Dedifferentiated amniotic fluid mesenchymal stem cell (primary cell): ENCODE data around the gene KRT31.
"Not testable (repeated sequence)": the region's sequence is repeated elsewhere in the genome, so short reads cannot be mapped to it uniquely, and the experiment has no call there.

ENCODE experiments used
- DNase-seq: peaks from one replicate; pipeline ENCODE4 v3.0.0-alpha.2; 2016; ENCODE audit errors: extremely low spot score

KRT31 gene

GRCh38 chr17:41390411-41390938 lies 6.9 kb downstream of the KRT31 start:
- DNase-seq: no peak

DNA sequence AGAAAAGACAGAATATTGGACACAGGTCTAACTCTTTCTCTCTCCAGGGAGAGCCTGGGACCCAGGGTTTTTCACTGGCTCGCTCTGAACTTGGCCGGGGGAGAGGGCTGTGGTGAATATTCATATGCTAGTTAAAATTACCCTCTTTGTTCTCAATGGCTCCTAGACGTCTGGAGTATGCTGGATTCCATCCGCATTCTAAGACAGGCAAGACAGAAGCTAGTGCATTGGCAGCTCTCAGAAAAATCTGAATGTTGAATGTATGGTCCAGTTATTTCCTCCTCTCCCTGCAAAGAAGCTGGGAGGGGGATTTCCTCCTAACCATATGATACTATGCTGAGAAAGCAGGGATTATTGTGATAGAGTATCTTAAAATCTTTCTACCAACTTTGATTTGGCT lies 9.7 kb downstream of the KRT31 start:
- no peak for DNase-seq

DNA sequence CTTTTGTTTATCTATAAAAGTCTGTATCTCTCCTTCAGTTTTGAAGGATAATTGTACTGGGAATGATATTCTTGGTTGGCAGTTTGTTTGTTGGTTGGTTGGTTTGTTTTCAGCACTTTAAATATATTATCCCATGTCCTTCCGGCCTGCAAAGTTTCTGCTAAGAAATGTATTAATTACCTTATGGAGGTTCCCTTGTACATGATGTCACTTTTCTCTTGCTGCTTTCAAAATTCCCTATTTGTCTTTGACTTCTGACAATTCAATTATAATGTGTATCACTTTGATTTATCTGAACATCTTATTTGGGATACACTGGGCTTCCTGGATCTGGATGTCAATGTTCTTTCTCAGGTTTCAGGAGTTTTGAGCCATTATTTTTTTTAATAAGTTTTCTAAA lies 11.2 kb downstream of the KRT31 start:
- DNase-seq: no peak

GRCh38 chr17:41383690-41384089 lies 13.7 kb downstream of the KRT31 start:
- DNase-seq: no peak

DNA sequence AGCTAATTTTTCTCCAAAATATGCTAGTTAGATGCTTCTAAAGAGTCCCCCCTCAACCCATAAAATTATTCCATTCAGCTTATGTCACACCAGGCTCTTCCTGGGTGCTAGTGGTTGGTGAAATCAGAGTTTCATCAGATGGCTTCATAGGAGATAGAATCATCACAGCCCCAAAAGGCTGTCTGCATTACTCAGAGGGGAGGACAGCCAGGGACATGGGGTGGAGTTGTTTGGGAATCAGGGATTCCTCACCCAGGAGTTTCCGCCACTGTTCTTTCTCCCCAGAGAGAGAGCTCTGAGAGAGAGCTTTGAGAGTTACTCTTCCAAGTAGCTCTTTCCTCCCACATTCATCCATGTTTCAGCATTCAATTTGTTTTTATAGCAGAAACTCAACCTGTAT lies 15.0 kb downstream of the KRT31 start:
- DNase-seq: peak; percentile 66

DNA sequence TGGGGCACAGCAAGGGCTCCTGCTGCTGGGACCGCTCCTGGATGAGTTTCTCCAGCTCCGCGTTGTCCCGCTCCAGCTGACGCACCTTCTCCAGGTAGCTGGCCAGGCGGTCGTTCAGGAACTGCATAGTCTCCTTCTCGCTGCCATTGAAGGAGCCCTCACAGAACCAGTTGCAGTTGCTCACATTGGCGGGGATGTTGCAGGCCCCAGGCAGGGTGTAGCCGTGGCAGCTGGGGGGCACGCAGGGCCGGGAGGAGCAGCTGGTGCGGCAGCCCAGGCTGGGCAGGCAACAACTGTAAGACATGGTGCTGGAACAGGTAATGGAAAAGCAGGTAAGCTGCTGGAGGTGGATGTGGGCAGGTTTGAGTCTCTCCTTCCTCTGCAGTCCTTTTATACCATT lies 15.5 kb downstream of the KRT31 start, which contains the start of gene KRT34:
Gene KRT34 (minus strand): TSS at position 364 of the 400 bp plus-strand sequence. CDS start 60 bp downstream, at position 304.
- DNase-seq: not testable (repeated sequence)

DNA sequence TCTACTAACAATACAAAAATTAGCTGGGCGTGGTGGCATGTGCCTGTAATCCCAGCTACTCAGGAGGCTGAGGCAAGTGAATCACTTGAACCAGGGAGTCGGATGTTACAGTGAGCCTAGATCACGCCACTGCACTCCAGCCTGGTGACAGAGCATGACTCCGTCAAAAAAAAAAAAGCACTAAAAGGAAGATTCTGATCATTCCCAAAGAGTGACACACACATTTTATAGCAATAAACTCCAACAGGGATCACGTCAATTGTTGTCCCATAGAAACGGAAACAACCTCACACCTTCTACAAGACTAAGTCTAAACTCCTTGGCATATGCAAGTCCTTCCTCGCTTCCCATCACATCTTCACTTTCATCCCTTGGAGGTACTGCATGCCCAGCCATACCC lies 17.3 kb downstream of the KRT31 start:
- peak; percentile 73 for DNase-seq

- DNase-seq: peak; percentile 31
These were observed 19.9 kb downstream of the KRT31 start for GRCh38 chr17:41377546-41377945.

GRCh38 chr17:41369713-41370112 lies 27.7 kb downstream of the KRT31 start, which contains the start of gene KRT33B:
TSS of gene KRT33B (minus strand) at chr17:41369813. CDS start at chr17:41369750, 63 bp downstream.
- DNase-seq: no peak

DNA sequence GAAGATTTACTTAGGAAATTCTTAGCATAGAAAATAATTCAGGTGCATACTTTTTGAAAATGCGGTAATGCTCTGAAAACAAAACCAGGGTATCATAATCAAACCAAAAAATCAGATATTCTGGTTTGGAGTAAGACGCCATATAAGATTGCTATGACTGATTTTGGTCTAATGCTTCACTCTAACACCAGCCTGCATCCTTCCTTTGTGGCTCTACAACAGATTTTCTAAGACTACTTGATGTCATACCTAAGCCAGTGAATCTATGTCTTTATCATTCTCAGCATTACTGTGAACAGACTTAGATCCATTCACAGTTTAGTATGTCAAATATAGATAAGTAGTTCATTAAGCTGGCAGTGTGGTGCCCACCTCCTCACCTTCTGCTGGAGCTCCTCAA lies 28.4 kb downstream of the KRT31 start:
- DNase-seq: no peak

GRCh38 chr17:41367426-41368075 lies 29.9 kb downstream of the KRT31 start:
- DNase-seq: peak; percentile 84

DNA sequence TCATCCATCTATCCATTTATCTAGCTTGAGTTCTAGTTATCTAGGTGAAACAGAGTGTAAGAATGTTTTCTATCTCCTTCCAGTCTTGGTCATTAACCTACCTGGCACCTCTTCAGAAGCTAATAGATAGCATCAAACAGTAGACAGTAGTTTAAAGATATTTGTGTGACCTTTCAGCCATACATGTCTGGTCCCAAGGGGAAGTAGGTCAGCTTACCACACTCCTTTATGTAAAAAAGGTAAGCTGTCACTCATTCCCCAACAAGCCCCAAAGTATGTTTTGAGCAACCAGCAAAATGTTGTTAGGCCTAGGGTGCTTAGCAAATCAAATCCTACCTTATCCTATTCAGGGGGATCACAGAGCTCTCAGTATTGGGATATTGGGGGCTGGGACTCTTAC lies 31.3 kb downstream of the KRT31 start:
- no peak for DNase-seq

GRCh38 chr17:41363881-41364280 lies 33.5 kb downstream of the KRT31 start:
- no peak for DNase-seq

DNA sequence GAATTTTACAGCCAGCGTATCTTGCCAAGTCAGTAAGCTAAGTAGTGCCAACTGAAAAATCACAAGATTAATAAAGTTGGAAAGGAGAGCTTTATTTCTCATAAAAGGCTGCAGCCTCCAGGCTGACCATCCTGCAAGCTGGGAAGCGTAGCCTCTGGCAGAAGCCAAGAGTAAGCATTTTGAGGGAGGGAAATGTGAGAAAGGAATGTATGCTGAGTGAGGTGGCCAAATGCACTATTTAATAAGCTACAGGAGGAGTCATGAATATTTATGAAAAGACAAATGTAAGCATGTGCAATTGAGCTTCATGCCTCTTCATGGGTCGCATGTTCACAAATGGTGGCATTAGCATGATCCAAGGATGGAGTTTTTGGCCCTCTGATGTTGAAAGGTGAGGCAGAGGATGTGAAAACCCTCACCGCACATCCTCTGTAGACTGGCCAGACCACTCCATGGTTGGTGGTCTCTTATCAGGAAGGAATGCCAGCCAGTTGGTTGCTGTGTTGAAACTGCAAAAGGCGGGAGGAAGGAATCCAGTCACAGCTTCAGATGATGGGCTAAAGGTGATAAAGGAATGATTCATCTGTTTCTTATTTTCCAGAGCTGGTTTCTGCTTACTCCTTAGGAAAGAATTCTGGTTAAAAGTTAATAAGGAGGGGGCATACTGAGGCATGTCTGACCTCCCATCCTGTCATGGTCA lies 37.0 kb downstream of the KRT31 start:
- DNase-seq: no peak

GRCh38 chr17:41354536-41354935 lies 42.9 kb downstream of the KRT31 start:
- no peak for DNase-seq

DNA sequence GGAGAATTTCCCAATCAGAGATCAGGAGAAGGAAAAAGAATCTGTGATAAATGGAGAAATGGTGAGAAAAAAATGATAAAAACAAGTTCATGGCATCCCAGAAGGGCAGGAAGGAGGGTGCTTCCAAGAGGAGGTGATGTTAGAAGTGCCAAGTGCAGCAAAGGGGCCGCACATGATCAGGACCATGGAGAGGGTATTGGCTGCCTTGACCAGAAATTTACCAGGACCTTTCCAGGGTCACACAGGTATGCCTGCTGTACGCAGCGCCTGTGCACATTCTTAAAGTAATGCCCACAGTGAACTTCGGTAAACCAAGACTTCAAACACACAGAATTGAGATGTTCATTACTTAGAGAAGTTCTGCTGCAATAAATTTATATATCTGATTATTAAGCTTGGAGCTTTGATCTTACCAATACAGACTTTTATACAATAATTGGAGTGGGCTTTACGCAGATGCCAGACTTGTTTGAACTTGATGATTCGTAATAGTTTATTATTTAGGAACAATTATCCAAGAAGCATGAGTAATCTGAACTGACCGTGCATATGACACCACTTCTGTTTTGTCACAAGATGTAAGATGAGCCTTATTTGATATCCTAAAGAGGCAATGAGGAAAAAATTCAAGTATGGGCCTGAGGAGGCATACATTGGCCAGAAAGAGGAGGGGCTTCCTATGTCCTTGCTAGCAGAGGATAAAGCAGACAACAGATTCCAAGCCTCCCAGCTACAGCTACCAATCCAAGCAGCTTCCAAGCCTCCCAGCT lies 44.6 kb downstream of the KRT31 start:
- no peak for DNase-seq

DNA sequence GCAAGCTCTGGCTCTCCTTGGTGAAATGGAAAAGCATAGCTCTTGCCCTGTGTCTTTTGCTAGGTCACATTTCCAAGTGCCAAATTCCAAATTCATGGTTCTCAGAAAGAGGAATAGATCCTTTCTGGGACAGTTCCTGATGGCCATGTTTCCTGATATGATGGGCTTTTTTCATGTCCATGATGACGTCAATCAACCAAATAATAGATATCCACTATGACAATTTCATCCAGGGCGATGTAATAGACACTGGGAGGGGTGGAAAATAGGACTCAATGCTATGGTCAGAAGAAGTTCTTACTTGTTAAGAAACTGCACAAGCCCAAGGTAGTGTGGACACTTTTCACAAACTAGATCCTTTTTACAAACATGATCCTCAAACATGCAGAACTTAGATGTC lies 46.2 kb downstream of the KRT31 start:
- DNase-seq: no peak

DNA sequence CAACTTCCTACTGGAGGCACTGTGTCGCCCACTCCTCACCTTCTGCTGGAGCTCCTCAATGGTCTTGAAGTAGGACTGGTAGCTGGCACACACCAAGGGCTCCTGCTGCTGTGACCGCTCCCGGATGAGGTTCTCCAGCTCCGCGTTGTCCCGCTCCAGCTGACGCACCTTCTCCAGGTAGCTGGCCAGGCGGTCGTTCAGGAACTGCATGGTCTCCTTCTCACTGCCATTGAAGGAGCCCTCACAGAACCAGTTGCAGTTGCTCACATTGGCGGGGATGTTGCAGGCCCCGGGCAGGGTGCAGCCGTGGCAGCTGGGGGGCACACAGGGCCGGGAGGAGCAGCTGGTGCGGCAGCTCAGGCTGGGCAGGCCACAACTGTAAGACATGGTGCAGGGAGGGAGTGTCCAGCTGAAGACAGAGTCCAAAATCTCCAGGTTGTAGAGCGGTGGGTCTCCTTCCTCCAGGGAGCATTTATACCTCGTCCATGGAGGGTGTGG lies 47.0 kb downstream of the KRT31 start, which contains the start of gene KRT33A:
Gene KRT33A (minus strand): TSS at position 448 of the 498 bp plus-strand sequence. CDS start 61 bp downstream, at position 387.
- not testable (repeated sequence) for DNase-seq

DNA sequence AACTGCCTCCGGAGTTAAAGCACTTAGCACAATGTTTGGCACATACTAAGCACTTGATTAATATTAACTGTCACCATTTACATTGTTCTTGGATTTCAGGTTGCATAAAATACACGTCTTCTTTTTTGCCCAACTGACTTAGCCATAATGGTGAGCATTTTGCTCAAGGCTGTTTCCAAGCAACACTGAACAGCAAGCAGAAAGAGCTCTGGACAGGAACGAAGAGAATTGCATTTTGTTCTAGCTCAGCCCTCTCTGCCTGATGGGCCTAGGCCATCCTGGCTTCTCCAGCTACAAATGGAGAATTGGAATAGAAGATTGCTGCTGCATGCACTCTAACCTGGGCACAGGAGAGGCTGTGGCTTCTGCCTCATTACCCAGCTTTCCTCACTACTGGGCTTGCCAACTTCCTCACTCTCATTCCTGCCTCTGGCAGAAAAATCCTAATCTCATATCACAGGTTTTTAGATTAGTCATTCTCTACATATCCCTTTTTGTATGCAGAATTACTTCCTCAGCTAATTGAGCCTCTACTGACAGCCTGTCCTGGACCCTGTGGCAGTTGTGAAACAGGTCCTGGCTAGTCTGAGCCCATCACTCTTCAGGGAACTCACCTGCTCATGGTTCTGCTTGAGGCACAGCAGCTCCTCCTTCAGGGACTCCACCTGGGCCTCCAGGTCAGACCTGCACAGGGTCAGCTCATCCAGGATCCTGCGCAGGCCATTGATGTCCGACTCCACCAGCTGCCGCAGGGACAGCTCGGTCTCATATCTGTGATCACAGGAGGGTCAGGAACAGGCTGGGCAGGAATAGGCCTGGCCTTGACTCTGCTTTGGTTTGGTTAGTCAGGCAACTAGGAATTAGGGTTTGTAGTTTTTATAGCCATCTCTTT lies 49.3 kb downstream of the KRT31 start:
- no peak for DNase-seq

DNA sequence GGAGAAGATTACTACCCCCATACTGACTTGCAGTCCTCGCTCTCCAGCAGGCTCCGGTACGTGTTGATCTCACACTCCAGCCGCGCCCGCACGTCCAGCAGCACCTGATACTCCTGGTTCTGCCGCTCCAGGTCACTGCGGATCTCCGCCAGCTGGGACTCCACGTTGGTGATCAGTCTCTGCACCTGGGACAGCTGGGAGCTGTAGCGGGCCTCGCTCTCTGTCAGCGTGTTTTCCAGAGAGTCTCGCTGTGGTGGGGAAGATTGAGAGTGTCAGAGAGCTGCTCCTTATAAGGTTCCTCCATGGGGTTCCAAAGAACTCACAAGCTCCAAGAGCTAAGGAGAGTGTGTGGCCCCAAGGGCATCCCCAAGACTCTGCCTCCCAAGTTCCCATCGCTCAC lies 51.0 kb downstream of the KRT31 start:
- DNase-seq: not testable (repeated sequence)

- DNase-seq: no peak
These were observed 51.4 kb downstream of the KRT31 start for GRCh38 chr17:41345992-41346391.
